PFSK-1 (cell line): Measurements from ENCODE around the gene RNPS1.
A peak's percentile ranks its signal among the peaks of the same experiment; 100 is the strongest.

Experiments used
- POLR2AphosphoS5 ChIP-seq: IDR thresholded peaks from 2 replicates; pipeline ENCODE4 v1.6.1; 2012; ENCODE audit warnings: low read depth, mild to moderate bottlenecking, control low read depth, low read length, moderate library complexity
- SIN3A ChIP-seq: IDR thresholded peaks from 2 replicates; pipeline ENCODE4 v1.6.1; 2012; ENCODE audit warnings: mild to moderate bottlenecking, low read length, moderate library complexity, borderline replicate concordance; ENCODE audit not compliant: insufficient read depth

DNA sequence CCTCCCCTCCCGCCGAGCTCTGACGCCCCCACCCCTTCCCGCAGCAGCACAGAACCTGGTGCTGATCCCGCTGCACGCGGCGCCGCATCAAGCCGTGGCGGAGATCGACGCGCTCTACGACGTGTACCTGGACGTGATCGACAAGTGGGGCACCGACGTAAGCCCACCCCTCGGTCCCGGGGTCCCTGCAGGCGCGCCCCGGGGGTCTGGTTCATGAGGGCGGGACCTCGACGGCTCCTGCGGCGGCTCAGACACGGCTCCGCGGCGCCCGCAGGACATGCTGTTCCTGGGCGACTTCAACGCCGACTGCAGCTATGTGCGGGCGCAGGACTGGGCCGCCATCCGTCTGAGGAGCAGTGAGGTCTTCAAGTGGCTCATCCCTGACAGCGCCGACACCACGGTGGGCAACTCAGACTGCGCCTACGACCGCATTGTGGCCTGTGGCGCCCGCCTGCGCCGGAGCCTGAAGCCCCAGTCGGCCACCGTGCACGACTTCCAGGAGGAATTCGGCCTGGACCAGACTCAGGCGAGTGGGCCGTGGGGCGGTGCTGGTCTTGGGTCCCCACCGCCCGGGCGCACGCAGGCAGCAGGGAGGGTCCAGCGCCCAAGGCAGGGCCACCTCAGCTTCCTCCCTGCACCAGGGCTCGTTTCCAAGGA, 30.3 kb downstream of the RNPS1 start:
- 0 out of 2 replicates have a peak, but pooled peaks have one; percentile 8 for TF ChIP-seq POLR2AphosphoS5
- TF ChIP-seq SIN3A = no peak
